ENCODE data around the gene PACSIN3. TPM values are rescaled to one million over a fixed set of nuclear protein-coding genes. Genes with fewer than 3 reads are reported as not detected.

The PACSIN3 gene
- total and polyA plus RNA-seq, 2 of the 13 experiments (the other 11 are each of a cell fraction or from before 2014, with no cell fraction given) = 47.9 to 93.3 TPM

GRCh38 chr11:47189100-47189834 lies 3.0 kb upstream of the PACSIN3 start (continued):
- TF ChIP-seq ZNF687 (CRISPR knock-in tag; IDR thresholded peaks at IDR 0.05) (no peak), STAT5B (CRISPR knock-in tag; IDR thresholded peaks at IDR 0.05) (no peak), ZNF556 (CRISPR knock-in tag; IDR thresholded peaks at IDR 0.05; ENCODE audit: borderline replicate concordance) (no peak; the same call in 1 of the 2 replicates), PBX2 (CRISPR knock-in tag; IDR thresholded peaks at IDR 0.05) (no peak), ZNF382 (CRISPR knock-in tag; IDR thresholded peaks at IDR 0.05; ENCODE audit: borderline replicate concordance) (no peak), ZNF644 (CRISPR knock-in tag; IDR thresholded peaks at IDR 0.05; ENCODE audit: low read depth) (0 out of 2 replicates have a peak, but pooled peaks have one; percentile 28), AHDC1 (CRISPR knock-in tag; IDR thresholded peaks at IDR 0.05; ENCODE audit: borderline replicate concordance) (peak; percentile 75), RFXANK (CRISPR knock-in tag; IDR thresholded peaks at IDR 0.05) (no peak), ZNF512B (CRISPR knock-in tag; IDR thresholded peaks at IDR 0.05; ENCODE audit: borderline replicate concordance) (no peak), HNRNPH1 (optimal IDR thresholded peaks at IDR 0.05; ENCODE audit: low read depth, low read length) (no peak), GTF2F1 (IDR thresholded peaks at IDR 0.05; ENCODE audit: low read length) (no peak), ZNF549 (CRISPR knock-in tag; IDR thresholded peaks at IDR 0.05) (no peak), ZNF614 (CRISPR knock-in tag; IDR thresholded peaks at IDR 0.05; ENCODE audit: borderline replicate concordance) (0 out of 2 replicates have a peak, but pooled peaks have one; percentile 69), MTERF4 (CRISPR knock-in tag; IDR thresholded peaks at IDR 0.05) (no peak)
